Measurements from ENCODE around the gene MRPL12. TPM values are rescaled to one million over a fixed set of nuclear protein-coding genes. Genes with fewer than 3 reads are reported as not detected.
A peak's percentile ranks its signal among the peaks of the same experiment; 100 is the strongest.

Gene MRPL12
- total RNA-seq, 2 donors from 2014 or later: 53.4 to 63.5 TPM

DNA sequence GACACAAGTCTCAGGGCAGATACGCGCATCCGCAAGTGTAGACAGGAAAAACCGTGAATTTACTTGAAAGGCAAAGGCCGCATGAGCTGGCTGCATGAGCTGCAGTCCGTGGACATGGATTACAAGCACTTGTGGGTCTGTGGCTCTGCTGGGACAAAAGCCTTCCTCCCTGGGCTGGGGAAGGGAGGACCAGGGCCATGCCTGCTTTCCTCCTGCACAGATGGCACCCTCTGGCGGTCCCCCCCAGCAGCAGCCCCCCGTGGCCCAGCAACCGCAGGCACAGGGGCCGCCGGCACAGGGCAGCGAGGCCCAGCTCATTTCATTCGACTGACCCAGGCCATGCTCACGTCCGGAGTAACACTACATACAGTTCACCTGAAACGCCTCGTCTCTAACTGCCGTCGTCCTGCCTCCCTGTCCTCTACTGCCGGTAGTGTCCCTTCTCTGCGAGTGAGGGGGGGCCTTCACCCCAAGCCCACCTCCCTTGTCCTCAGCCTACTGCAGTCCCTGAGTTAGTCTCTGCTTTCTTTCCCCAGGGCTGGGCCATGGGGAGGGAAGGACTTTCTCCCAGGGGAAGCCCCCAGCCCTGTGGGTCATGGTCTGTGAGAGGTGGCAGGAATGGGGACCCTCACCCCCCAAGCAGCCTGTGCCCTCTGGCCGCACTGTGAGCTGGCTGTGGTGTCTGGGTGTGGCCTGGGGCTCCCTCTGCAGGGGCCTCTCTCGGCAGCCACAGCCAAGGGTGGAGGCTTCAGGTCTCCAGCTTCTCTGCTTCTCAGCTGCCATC is 1.7 kb upstream of the MRPL12 start:
- DNase-seq (ENCODE audit: low spot score): no peak
- H3K9me3 ChIP-seq: no peaks in the 10 kb centered on the region
- H3K4me3 ChIP-seq: peak overlapping the region; percentile 73 to 95
- intact Hi-C loops (cut with DNase I): no loop called here
- 69% methylated on average over 23 of the region's 23 CpGs for whole genome bisulfite sequencing
- H3K27ac ChIP-seq: peak overlapping the region in 1 of 2 donors; percentile 96
- H3K4me1 ChIP-seq (replicated peaks): peaks cover 25% of the 10 kb centered on the region
- TF ChIP-seq, protein P1, sequence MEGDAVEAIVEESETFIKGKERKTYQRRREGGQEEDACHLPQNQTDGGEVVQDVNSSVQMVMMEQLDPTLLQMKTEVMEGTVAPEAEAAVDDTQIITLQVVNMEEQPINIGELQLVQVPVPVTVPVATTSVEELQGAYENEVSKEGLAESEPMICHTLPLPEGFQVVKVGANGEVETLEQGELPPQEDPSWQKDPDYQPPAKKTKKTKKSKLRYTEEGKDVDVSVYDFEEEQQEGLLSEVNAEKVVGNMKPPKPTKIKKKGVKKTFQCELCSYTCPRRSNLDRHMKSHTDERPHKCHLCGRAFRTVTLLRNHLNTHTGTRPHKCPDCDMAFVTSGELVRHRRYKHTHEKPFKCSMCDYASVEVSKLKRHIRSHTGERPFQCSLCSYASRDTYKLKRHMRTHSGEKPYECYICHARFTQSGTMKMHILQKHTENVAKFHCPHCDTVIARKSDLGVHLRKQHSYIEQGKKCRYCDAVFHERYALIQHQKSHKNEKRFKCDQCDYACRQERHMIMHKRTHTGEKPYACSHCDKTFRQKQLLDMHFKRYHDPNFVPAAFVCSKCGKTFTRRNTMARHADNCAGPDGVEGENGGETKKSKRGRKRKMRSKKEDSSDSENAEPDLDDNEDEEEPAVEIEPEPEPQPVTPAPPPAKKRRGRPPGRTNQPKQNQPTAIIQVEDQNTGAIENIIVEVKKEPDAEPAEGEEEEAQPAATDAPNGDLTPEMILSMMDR (IDR thresholded peaks at IDR 0.05): no peak
- TF ChIP-seq POLR2A (IDR thresholded peaks at IDR 0.05) (no peak), POLR2AphosphoS5 (IDR thresholded peaks at IDR 0.05) (no peak)
- H3K27me3 ChIP-seq (replicated peaks; ENCODE audit: insufficient read depth): no peaks in the 10 kb centered on the region
- peaks cover 5 to 6% of the 10 kb centered on the region in 2 donors for H3K36me3 ChIP-seq

- Histone ChIP-seq H3K27me3 (replicated peaks; ENCODE audit: insufficient read depth) (no peaks in the 10 kb centered on the region), H3K9me3 (no peaks in the 10 kb centered on the region), H3K4me1 (replicated peaks) (peaks cover 25% of the 10 kb centered on the region), H3K27ac (peak overlapping the region; percentile 91 to 96), H3K4me3 (peak overlapping the region; percentile 73 to 95), H3K36me3 (peaks cover 0 to 4% of the 10 kb centered on the region in 2 donors)
- DNase-seq (ENCODE audit: low spot score): no peak
- TF ChIP-seq, protein P1 (IDR thresholded peaks at IDR 0.05): no peak
- no peak for TF ChIP-seq POLR2AphosphoS5 (IDR thresholded peaks at IDR 0.05)
- TF ChIP-seq POLR2A (IDR thresholded peaks at IDR 0.05): no peak
- intact Hi-C loops (cut with DNase I): no loop called here
- WGBS: 27% methylated on average over 27 of the region's 27 CpGs
Measured at GRCh38 chr17:81703747-81704654, 834 bp downstream of the MRPL12 start.

DNA sequence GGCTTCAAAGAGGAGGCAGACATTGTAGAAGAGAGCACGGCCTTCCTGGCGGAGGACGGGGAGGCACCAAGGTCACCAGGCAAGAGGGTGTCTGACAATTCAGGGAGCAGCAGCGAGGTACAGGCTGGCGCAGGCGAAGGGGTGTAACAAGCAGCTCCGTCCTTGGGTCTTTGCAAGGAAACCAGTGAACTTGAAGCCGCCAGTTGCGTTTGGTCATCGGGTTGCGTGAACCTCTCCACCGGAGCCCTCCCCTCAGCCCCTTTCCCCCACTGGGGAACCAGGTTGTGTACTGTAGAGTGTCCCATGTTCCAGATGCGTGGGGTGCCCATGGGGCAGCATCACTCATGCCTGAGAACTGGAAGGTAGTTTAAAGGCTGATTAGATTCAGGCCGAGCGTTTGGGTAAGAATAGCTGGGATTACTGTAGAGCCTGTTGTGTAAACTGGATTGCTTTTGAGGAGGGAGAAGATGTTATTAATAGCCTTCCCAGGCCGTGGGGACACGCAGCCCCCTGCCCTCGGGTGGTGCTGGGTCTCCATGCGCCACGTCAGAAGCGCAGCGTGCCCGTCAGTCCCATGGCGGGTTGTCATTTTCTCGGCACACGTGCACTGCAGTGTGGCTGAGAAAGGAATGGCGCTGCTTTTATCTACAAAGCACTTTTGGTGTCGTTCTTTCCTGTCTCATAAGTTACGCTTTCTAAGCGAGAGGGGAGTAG is 2.5 kb downstream of the MRPL12 start:
- intact Hi-C loops (cut with DNase I): no loop called here

DNA sequence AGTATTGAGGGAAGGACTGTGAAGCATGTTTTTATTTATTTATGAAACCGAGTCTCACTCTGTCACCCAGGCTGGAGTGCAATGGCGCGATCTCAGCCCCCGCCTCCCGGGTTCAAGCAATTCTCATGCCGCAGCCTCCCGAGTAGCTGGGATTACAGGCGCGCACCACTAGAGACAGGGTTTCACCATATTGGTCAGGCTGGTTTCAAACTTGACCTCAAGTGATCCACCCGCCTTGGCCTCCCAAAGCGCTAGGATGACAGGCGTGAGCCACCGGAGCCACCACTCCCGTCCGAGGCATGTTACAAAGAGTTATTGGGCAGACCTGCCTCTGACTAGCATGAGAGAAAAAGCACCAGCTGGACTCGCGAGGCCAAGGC is 3.1 kb downstream of the MRPL12 start:
- no peak overlapping the region for H3K4me3 ChIP-seq
- H3K9me3 ChIP-seq: no peaks in the 10 kb centered on the region
- no peak for DNase-seq (ENCODE audit: low spot score)
- no peak overlapping the region for H3K27ac ChIP-seq
- TF ChIP-seq POLR2A (IDR thresholded peaks at IDR 0.05) (no peak), POLR2AphosphoS5 (IDR thresholded peaks at IDR 0.05) (no peak)
- TF ChIP-seq, protein P1 (IDR thresholded peaks at IDR 0.05): no peak
- intact Hi-C loops (cut with DNase I): no loop called here
- H3K36me3 ChIP-seq: peaks cover 0 to 4% of the 10 kb centered on the region in 2 donors
- WGBS: 93% methylated on average over 17 of the region's 17 CpGs
- no peaks in the 10 kb centered on the region for H3K27me3 ChIP-seq (replicated peaks; ENCODE audit: insufficient read depth)
- peaks cover 28% of the 10 kb centered on the region for H3K4me1 ChIP-seq (replicated peaks)

More for the DNA sequence above, 2.5 kb downstream of the MRPL12 start:
- 95% methylated on average over 30 of the region's 30 CpGs for WGBS
- H3K27ac ChIP-seq: no peak overlapping the region
- no peaks in the 10 kb centered on the region for H3K9me3 ChIP-seq
- peaks cover 28% of the 10 kb centered on the region for H3K4me1 ChIP-seq (replicated peaks)
- TF ChIP-seq, protein P1 (IDR thresholded peaks at IDR 0.05): no peak
- TF ChIP-seq POLR2AphosphoS5 (IDR thresholded peaks at IDR 0.05): no peak
- TF ChIP-seq POLR2A (IDR thresholded peaks at IDR 0.05): no peak
- H3K4me3 ChIP-seq: no peak overlapping the region
- H3K27me3 ChIP-seq (replicated peaks; ENCODE audit: insufficient read depth): no peaks in the 10 kb centered on the region
- no peak for DNase-seq (ENCODE audit: low spot score)
- peaks cover 0 to 4% of the 10 kb centered on the region in 2 donors for H3K36me3 ChIP-seq
